Stimulated activated naive CD8-positive, alpha-beta T cell treated with anti-CD3 and anti-CD28 coated beads, Interleukin-15, amount 100 ng/mL, for 72 hours (primary cell): ENCODE results near the gene UPF1.

Experiments
- ATAC-seq: fragments of 150-1000 bp; cut with Tn5 transposase; 2 replicates; pipeline ENCODE4 v1.10.0; 2021; ENCODE audit warnings: mild to moderate bottlenecking, moderate library complexity
- DNase-seq, 2 donors: peaks; one replicate each; pipeline ENCODE4 v3.0.0; 2021 to 2022
- H3K27ac Mint-ChIP-seq, 2 donors: one replicate each; pipeline ENCODE4 v1.8.0; 2022; ENCODE audit warnings: mild to moderate bottlenecking in 2 of 2, mixed read lengths in 2 of 2, moderate library complexity in 2 of 2
- H3K27me3 Mint-ChIP-seq: one replicate; pipeline ENCODE4 v1.8.0; 2022; ENCODE audit warnings: mixed read lengths
- H3K4me1 Mint-ChIP-seq: one replicate; pipeline ENCODE4 v1.8.0; 2022; ENCODE audit warnings: mild to moderate bottlenecking, mixed read lengths
- H3K4me3 Mint-ChIP-seq, 2 donors: one replicate each; pipeline ENCODE4 v1.8.0; 2022; ENCODE audit warnings: mild to moderate bottlenecking in 2 of 2, mixed read lengths in 2 of 2, moderate library complexity in 1 of 2
- H3K9me3 Mint-ChIP-seq, 2 donors: one replicate each; pipeline ENCODE4 v1.8.0; 2022; ENCODE audit warnings: mixed read lengths in 2 of 2

UPF1 gene

DNA sequence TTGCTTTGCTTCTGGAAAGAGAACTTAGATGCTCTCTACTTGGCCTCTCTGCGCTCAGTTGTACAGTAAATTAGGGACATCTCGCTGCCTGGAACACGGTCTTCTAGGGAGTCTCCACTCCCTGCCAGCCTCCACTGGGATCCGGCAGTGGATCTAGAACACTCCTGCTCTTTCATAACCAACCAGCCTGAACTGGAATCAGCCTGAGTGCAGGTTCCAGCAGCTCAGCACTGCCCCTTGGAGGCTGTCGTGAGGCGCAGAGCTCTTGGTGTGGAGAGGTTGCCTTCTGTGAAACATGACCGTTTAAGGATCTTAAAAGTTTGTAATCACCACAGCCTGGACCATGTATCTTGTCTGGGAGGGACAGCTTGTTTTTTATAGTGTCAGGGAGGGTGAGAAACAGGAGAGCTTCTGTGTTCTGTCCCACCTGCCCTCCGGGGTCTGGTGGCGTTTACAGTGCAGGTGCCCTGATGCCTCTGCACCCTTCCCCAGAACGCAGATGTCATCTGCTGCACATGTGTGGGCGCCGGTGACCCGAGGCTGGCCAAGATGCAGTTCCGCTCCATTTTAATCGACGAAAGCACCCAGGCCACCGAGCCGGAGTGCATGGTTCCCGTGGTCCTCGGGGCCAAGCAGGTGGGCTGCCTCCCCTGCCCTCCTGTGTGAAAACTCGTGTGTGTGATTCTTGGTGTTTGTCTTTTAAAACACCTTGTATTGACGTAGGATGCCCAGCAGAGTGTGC is 24.8 kb downstream of the UPF1 start:
- no peak for DNase-seq
- no peak for ATAC-seq
- Mint-ChIP-seq H3K27ac (no peak overlapping the region), H3K4me1 (no peaks in the 10 kb centered on the region), H3K4me3 (no peak overlapping the region), H3K9me3 (no peaks in the 10 kb centered on the region), H3K27me3 (no peaks in the 10 kb centered on the region)

DNA sequence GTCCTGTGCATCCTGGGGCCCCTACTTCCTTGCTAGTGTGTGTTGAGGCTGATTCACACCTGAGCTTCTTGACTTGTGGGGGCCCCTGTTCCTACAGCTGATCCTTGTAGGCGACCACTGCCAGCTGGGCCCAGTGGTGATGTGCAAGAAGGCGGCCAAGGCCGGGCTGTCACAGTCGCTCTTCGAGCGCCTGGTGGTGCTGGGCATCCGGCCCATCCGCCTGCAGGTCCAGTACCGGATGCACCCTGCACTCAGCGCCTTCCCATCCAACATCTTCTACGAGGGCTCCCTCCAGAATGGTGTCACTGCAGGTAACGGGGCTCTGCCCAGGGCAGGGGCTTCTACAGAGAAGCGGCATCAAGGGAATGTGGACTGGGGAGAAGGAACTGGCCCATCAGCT is 25.5 kb downstream of the UPF1 start:
- no peaks in the 10 kb centered on the region for H3K9me3 Mint-ChIP-seq
- ATAC-seq (no peak), DNase-seq (no peak)
- no peak overlapping the region for H3K27ac Mint-ChIP-seq
- no peaks in the 10 kb centered on the region for H3K4me1 Mint-ChIP-seq
- no peaks in the 10 kb centered on the region for H3K27me3 Mint-ChIP-seq
- H3K4me3 Mint-ChIP-seq: no peak overlapping the region

DNA sequence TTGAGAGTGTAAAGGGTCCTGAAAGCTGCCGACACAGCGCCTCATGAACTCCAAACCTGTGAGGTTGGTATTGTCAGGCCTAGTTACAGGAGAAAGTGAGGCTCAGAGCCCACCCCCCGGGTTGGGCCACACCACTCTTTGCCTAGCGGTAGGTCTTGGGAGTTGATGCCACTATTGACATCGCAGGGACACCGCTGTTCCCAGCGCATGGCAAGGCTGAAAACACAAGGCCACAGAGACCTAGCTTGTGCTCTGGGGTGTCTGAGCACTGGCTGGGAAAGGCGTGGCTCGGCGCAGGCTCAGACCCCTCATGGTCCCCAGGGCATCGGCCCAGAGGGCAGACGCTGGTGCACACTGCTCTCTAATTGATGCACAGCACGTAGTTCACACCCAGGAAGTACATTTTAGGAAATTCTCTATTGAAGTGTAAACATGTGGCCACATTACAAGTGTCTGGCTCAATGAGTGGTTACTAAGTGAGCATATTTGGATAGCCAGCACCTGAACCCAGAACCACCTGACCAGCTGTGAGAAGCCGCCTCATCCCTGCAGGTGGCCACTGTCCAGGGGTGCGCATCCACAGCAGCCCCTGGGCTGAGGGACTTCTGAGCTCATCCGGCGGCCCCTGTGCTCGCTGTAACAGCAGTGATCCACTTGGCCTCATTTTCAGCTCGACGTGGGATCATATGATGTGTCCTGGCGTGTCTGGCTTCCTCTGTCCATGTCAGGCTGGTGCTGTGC is 27.3 kb downstream of the UPF1 start:
- DNase-seq (no peak), ATAC-seq (no peak)
- Mint-ChIP-seq H3K27me3 (no peaks in the 10 kb centered on the region), H3K4me3 (no peak overlapping the region), H3K9me3 (no peaks in the 10 kb centered on the region), H3K27ac (peak overlapping the region in 1 of 2 donors; percentile 78), H3K4me1 (no peaks in the 10 kb centered on the region)

DNA sequence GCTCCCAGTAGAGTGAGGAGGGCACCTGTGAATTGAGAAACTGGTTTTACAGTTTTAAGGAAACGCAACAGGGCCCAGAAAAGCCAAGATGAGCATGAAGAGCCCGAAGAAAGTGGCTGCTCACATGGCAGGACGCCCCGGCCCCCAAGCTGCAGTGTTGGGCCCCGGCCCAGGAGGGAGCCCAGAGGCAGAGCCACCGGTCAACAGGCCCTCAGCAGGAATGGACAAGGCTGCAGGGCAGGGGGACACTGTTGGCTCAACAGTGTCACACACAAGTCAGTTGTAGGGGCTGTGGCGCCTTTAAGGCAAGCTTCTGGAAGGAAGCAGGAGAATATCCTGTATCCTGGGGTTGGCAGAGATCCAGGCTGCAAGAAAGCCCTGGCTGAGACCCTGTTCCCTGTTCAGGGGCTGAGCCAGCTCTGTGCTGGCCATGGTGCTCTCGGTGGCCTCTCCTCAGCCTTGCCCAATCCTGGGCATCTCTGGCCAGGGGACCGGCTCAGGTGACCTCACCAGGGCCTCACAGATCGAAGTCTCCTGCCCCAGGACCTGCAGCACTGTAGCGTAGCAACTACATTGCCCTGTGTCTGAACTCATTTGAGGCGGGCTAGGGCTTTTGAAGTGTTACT is 28.0 kb downstream of the UPF1 start:
- ATAC-seq (no peak), DNase-seq (no peak)
- H3K4me3 Mint-ChIP-seq: no peak overlapping the region
- peak overlapping the region in 1 of 2 donors; percentile 48 for H3K27ac Mint-ChIP-seq
- H3K9me3 Mint-ChIP-seq: no peaks in the 10 kb centered on the region
- H3K27me3 Mint-ChIP-seq: no peaks in the 10 kb centered on the region
- H3K4me1 Mint-ChIP-seq: no peaks in the 10 kb centered on the region

DNA sequence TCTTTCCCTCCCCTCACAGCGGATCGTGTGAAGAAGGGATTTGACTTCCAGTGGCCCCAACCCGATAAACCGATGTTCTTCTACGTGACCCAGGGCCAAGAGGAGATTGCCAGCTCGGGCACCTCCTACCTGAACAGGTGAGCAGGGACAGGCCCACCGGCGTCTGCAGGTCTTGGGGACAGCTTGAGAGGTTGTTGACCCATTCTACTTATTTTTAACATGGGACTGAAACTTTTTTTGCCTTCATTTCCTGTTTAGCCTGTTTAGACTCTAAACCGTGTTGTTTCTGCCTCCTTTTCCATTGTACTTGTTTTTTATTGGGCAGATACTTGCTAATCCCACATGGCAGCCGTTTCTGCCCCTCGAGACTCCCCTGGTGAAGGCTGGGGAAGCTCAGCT is 28.5 kb downstream of the UPF1 start:
- Mint-ChIP-seq H3K9me3 (no peaks in the 10 kb centered on the region), H3K4me1 (no peaks in the 10 kb centered on the region), H3K4me3 (no peak overlapping the region), H3K27ac (no peak overlapping the region), H3K27me3 (no peaks in the 10 kb centered on the region)
- ATAC-seq (no peak), DNase-seq (no peak)

DNA sequence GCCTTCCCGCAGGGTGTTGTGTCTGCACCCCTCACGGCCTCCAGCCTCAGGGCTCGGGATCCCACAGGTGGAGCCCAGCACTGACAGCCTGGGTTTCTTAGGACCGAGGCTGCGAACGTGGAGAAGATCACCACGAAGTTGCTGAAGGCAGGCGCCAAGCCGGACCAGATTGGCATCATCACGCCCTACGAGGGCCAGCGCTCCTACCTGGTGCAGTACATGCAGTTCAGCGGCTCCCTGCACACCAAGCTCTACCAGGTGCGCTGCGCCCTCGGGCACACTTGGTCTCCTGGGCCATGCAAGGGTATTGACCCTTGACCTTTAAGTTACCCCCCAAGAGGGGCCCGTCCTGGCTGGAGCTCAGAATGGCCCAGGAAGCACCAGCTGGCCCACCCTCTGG is 29.0 kb downstream of the UPF1 start:
- Mint-ChIP-seq H3K9me3 (no peaks in the 10 kb centered on the region), H3K27ac (peak overlapping the region in 1 of 2 donors; percentile 63), H3K4me1 (peaks cover 1% of the 10 kb centered on the region)

DNA sequence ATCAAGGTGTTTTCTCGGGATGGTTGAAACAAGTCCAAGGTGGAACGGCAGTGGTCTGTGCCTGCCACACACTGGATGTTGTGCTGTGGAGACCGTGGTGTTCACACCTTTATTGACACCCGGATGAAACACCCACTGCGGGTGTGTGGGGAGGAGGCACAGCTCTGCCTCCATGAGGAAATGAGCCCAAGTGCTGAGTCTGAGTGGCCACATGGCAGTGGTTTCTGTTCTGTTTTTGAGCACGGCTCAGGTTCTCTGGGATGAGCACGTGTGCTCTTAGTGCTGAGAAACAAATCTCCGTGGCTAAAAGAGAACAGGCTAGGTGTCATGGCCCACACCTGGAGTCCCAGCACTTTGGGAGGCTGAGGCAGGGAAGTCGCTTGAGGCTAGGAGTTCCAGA is 29.5 kb downstream of the UPF1 start:
- ATAC-seq: no peak
- Mint-ChIP-seq H3K27ac (peak overlapping the region in 1 of 2 donors; percentile 54), H3K4me3 (no peak overlapping the region), H3K9me3 (no peaks in the 10 kb centered on the region), H3K27me3 (no peaks in the 10 kb centered on the region), H3K4me1 (peaks cover 7% of the 10 kb centered on the region)
- no peak for DNase-seq

More for the DNA sequence above, 29.0 kb downstream of the UPF1 start:
- DNase-seq (no peak), ATAC-seq (no peak)
- no peak overlapping the region for H3K4me3 Mint-ChIP-seq
- H3K27me3 Mint-ChIP-seq: no peaks in the 10 kb centered on the region

DNA sequence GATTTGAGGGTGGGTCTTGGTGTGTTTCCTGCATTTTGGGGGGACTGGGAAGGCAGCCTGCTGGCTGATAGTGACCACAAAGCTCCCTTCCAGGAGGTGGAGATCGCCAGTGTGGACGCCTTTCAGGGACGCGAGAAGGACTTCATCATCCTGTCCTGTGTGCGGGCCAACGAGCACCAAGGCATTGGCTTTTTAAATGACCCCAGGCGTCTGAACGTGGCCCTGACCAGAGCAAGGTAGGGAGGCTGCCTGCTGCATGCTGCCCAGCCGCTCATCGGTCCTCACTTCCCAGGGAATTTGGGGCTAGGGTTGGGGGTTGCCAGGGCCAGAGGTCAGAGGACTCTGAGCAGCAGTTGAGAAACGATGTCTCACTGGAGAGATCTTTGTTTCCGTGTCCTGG is 30.2 kb downstream of the UPF1 start:
- H3K9me3 Mint-ChIP-seq: no peaks in the 10 kb centered on the region
- no peaks in the 10 kb centered on the region for H3K27me3 Mint-ChIP-seq
- no peak overlapping the region for H3K4me3 Mint-ChIP-seq
- peak overlapping the region in 1 of 2 donors; percentile 78 for H3K27ac Mint-ChIP-seq
- ATAC-seq (no peak), DNase-seq (no peak)
- peaks cover 13% of the 10 kb centered on the region for H3K4me1 Mint-ChIP-seq

DNA sequence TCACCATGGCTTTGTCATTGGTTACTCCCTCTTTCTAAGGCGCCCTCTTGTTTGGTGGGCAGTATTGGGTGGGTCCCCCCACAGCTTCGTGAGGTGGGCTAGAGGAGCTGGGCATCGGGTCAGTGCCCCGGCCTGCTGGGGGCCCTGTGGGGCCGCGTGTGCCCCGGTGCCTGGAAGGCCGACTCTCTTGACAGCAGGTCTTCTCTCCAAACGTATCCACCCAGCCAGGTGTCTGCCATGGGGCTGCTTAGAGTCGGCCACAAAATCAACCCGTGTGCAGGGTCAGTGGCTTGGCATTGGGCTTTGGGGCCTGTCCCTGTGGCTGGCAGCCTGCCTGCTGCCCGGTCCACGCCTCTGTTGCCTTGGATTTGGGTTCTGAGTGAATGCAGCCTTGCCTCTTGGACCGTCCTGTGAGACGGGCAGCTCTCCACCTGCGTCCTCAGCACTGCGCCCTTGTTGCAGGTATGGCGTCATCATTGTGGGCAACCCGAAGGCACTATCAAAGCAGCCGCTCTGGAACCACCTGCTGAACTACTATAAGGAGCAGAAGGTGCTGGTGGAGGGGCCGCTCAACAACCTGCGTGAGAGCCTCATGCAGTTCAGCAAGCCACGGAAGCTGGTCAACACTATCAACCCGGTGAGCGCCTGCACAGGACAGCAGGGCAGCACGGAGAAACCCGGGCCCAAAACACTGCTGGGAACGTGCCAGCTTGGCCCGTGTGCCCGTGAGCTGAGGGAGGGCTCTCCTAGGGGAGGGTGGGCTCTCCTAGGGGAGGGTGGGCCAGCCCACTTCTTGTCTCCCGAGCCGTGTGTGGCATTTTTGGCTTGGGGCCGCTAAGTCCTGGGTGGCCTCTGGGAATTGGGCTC is 31.4 kb downstream of the UPF1 start:
- Mint-ChIP-seq H3K4me3 (no peak overlapping the region), H3K9me3 (no peaks in the 10 kb centered on the region), H3K27ac (no peak overlapping the region), H3K27me3 (no peaks in the 10 kb centered on the region), H3K4me1 (peaks cover 22% of the 10 kb centered on the region)
- DNase-seq: no peak
- ATAC-seq: no peak

DNA sequence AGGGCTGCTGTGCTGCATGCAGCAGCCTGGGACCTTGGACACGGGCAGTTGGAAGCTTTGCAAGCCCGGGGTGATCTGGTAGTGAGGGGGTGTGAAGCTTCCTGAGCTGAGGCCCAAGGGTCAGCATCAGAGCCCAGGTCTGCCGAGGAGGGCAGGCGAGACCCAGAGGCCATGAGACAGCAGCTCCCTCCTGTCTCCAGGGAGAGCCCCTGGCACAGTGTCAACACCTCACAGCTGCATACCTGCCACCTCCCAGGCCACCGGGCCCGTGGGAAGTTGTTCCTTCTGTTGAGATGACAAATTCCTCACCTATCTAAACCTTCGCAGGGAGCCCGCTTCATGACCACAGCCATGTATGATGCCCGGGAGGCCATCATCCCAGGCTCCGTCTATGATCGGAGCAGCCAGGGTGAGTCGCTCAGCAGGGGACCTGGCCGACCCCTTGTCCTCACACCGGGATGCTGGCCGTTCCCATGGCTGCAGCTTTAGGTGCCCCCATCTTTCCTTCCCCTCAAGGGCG is 32.1 kb downstream of the UPF1 start:
- ATAC-seq (no peak), DNase-seq (no peak)
- H3K27me3 Mint-ChIP-seq: no peaks in the 10 kb centered on the region
- no peak overlapping the region for H3K4me3 Mint-ChIP-seq
- no peaks in the 10 kb centered on the region for H3K9me3 Mint-ChIP-seq
- peaks cover 25% of the 10 kb centered on the region for H3K4me1 Mint-ChIP-seq
- H3K27ac Mint-ChIP-seq: no peak overlapping the region

DNA sequence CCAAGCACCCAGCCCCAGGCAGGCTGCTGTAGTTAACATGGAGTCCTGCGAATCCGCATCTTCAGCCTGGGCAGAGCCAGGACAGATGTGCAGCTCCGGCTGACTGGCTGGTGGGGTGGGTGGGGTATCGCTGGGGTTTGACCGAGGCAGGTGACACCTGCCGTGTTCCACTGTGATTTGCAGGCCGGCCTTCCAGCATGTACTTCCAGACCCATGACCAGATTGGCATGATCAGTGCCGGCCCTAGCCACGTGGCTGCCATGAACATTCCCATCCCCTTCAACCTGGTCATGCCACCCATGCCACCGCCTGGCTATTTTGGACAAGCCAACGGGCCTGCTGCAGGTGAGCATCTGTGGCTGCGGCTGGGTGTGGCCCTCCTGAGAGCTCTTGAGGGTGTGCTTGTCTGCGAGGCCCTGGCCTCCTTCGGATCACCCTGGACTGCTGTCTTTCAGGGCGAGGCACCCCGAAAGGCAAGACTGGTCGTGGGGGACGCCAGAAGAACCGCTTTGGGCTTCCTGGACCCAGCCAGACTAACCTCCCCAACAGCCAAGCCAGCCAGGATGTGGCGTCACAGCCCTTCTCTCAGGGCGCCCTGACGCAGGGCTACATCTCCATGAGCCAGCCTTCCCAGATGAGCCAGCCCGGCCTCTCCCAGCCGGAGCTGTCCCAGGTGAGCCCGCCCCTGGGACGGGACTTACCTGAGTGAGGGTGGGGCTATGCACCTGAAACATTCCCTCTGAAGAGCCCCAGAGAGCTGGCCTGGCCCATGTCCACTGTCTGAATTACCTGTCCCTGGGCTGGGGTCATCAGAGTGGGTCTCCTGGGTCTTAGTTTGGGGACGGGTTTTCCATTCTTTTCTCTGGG is 33.6 kb downstream of the UPF1 start:
- peaks cover 25% of the 10 kb centered on the region for H3K4me1 Mint-ChIP-seq

DNA sequence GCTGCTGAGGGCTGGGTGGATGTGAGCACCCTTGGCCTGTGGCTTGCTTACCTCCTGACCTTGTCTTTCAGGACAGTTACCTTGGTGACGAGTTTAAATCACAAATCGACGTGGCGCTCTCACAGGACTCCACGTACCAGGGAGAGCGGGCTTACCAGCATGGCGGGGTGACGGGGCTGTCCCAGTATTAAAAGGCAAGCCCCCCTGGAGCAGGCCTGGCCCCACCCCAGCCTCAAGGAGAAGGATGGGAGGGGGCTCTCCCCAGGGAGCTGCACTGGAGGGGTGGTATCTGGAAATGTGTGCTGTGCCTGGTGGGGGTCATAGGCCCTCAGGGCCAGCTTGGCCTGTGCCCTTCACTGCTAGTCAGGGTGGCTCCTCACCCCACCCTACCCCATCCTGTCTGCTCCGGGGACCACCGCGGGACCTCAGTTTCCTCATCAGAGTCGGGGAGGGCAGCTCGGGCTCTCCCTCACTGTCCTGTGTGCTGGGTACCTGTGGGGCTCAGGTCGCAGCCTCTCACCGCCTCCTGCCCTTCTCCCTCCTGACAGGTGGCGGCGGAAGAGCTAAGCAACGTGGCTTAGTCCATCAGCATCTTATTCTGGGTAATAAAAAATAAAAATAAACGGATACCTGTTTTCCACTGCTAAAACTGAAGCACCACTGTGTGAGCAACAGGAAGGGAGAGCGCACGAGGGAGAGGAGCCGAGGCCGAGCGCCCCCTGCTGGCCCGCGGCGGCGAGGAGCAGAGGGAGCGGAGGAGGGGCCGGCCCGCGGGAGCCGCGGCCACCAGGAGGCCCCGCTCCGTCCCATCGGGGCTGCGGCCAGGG is 34.4 kb downstream of the UPF1 start:
- Mint-ChIP-seq H3K9me3 (no peaks in the 10 kb centered on the region), H3K27ac (peak overlapping the region in 1 of 2 donors; percentile 57), H3K4me1 (peaks cover 32% of the 10 kb centered on the region), H3K4me3 (no peak overlapping the region), H3K27me3 (peaks cover 9% of the 10 kb centered on the region)
- ATAC-seq (peak; percentile 71), DNase-seq (peak; percentile 54 to 65)

More for the DNA sequence above, 33.6 kb downstream of the UPF1 start:
- no peak overlapping the region for H3K4me3 Mint-ChIP-seq
- no peak overlapping the region for H3K27ac Mint-ChIP-seq
- H3K27me3 Mint-ChIP-seq: peaks cover under 1% of the 10 kb centered on the region
- no peak for ATAC-seq
- DNase-seq: no peak
- no peaks in the 10 kb centered on the region for H3K9me3 Mint-ChIP-seq

DNA sequence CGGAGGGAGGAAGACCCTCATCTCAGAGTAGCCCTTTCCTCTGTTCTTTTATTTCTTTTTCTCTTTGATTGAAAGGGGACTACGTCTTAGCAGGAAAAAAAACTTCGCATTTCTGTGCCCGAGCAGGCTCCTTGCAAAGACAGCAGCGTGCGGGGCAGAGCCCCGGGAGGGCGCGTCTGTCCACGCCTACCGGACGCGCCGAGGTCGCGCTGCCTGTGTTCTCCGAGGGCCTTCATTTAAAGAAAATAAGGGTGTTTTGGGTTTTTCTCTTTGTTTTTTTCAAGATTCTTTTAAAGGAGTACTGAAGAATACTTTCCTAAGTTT is 35.0 kb downstream of the UPF1 start:
- Mint-ChIP-seq H3K27me3 (peaks cover 15% of the 10 kb centered on the region), H3K4me3 (no peak overlapping the region), H3K27ac (no peak overlapping the region), H3K9me3 (no peaks in the 10 kb centered on the region), H3K4me1 (peaks cover 37% of the 10 kb centered on the region)
- DNase-seq: no peak
- no peak for ATAC-seq

DNA sequence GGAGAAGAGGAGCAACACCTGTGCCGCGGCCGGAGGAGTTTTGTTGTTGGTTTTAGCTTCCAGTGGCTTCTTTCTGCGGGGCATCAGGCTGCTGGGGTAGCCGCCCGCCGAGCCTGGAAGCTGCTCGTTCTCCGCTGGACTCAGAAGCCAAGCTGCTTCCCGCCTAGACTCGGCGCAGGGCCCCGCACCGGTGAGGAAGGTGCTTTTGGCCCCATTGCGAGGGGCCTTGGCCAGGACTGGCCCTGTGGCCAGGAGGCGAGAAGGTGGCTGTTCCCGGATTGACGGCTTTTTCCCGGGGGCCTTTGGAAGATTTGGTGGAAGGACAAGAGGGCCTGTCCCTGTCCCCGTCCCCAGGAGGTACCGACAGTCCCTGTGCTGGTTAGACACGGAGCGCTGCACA is 35.4 kb downstream of the UPF1 start:
- no peak for DNase-seq
- H3K27ac Mint-ChIP-seq: no peak overlapping the region
- ATAC-seq: no peak
- no peaks in the 10 kb centered on the region for H3K9me3 Mint-ChIP-seq
- peaks cover 18% of the 10 kb centered on the region for H3K27me3 Mint-ChIP-seq
- peaks cover 42% of the 10 kb centered on the region for H3K4me1 Mint-ChIP-seq
- no peak overlapping the region for H3K4me3 Mint-ChIP-seq
